ENCODE results near the gene RANGAP1.

The RANGAP1 gene

GRCh38 chr22:41248758-41249157 is 37.2 kb downstream of the RANGAP1 start:
- peaks cover 33% of the 10 kb centered on the region for H3K36me3 Mint-ChIP-seq (ENCODE audit: insufficient read depth)
- H3K9me3 Mint-ChIP-seq, result no peaks in the 10 kb centered on the region

GRCh38 chr22:41248314-41248713 is 37.7 kb downstream of the RANGAP1 start:
- Mint-ChIP-seq H3K4me3 (no peak overlapping the region), H3K4me1 (no peaks in the 10 kb centered on the region), H3K27ac (ENCODE audit: low read depth) (no peak overlapping the region), H3K27me3 (no peaks in the 10 kb centered on the region), H3K9me3 (no peaks in the 10 kb centered on the region), H3K36me3 (ENCODE audit: insufficient read depth) (peaks cover 31% of the 10 kb centered on the region)
- ATAC-seq (replicated peaks; ENCODE audit: extremely low read depth, poor library complexity, severe bottlenecking) (no peak), DNase-seq (ENCODE audit: low spot score in 2 of 2) (no peak)

More at GRCh38 chr22:41248758-41249157, 37.2 kb downstream of the RANGAP1 start:
- DNase-seq (ENCODE audit: low spot score in 2 of 2) (no peak), ATAC-seq (replicated peaks; ENCODE audit: extremely low read depth, poor library complexity, severe bottlenecking) (no peak)
- Mint-ChIP-seq H3K4me3 (no peak overlapping the region), H3K27ac (ENCODE audit: low read depth) (no peak overlapping the region), H3K4me1 (no peaks in the 10 kb centered on the region), H3K27me3 (no peaks in the 10 kb centered on the region)

GRCh38 chr22:41247703-41248102 is 38.3 kb downstream of the RANGAP1 start:
- ATAC-seq (replicated peaks; ENCODE audit: extremely low read depth, poor library complexity, severe bottlenecking) (no peak), DNase-seq (ENCODE audit: low spot score in 2 of 2) (no peak)
- Mint-ChIP-seq H3K27me3 (no peaks in the 10 kb centered on the region), H3K4me3 (no peak overlapping the region), H3K36me3 (ENCODE audit: insufficient read depth) (peaks cover 26% of the 10 kb centered on the region), H3K27ac (ENCODE audit: low read depth) (no peak overlapping the region), H3K4me1 (no peaks in the 10 kb centered on the region), H3K9me3 (no peaks in the 10 kb centered on the region)

- Mint-ChIP-seq H3K36me3 (ENCODE audit: insufficient read depth) (peaks cover 21% of the 10 kb centered on the region), H3K9me3 (no peaks in the 10 kb centered on the region), H3K4me1 (no peaks in the 10 kb centered on the region), H3K27me3 (no peaks in the 10 kb centered on the region), H3K4me3 (no peak overlapping the region), H3K27ac (ENCODE audit: low read depth) (no peak overlapping the region)
- no peak for ATAC-seq (replicated peaks; ENCODE audit: extremely low read depth, poor library complexity, severe bottlenecking)
- no peak for DNase-seq (ENCODE audit: low spot score in 2 of 2)
Measured at GRCh38 chr22:41245917-41246499, 40.0 kb downstream of the RANGAP1 start.

- no peak for DNase-seq (ENCODE audit: low spot score in 2 of 2)
- Mint-ChIP-seq H3K36me3 (ENCODE audit: insufficient read depth) (peaks cover 19% of the 10 kb centered on the region), H3K4me1 (peaks cover 6% of the 10 kb centered on the region)
Measured at GRCh38 chr22:41243361-41243760, 42.6 kb downstream of the RANGAP1 start.

GRCh38 chr22:41242396-41243117 is 43.4 kb downstream of the RANGAP1 start:
- Mint-ChIP-seq H3K4me3 (no peak overlapping the region), H3K27me3 (no peaks in the 10 kb centered on the region), H3K4me1 (peaks cover 6% of the 10 kb centered on the region), H3K36me3 (ENCODE audit: insufficient read depth) (peaks cover 18% of the 10 kb centered on the region), H3K27ac (ENCODE audit: low read depth) (no peak overlapping the region), H3K9me3 (no peaks in the 10 kb centered on the region)
- DNase-seq (ENCODE audit: low spot score in 2 of 2), result no peak
- no peak for ATAC-seq (replicated peaks; ENCODE audit: extremely low read depth, poor library complexity, severe bottlenecking)

More at GRCh38 chr22:41243361-41243760, 42.6 kb downstream of the RANGAP1 start:
- H3K9me3 Mint-ChIP-seq, result no peaks in the 10 kb centered on the region
- H3K27me3 Mint-ChIP-seq, result no peaks in the 10 kb centered on the region
- H3K27ac Mint-ChIP-seq (ENCODE audit: low read depth), result no peak overlapping the region
- no peak overlapping the region for H3K4me3 Mint-ChIP-seq
- no peak for ATAC-seq (replicated peaks; ENCODE audit: extremely low read depth, poor library complexity, severe bottlenecking)

GRCh38 chr22:41241133-41241676 is 44.8 kb downstream of the RANGAP1 start:
- no peak overlapping the region for H3K27ac Mint-ChIP-seq (ENCODE audit: low read depth)
- H3K9me3 Mint-ChIP-seq, result no peaks in the 10 kb centered on the region
- ATAC-seq (replicated peaks; ENCODE audit: extremely low read depth, poor library complexity, severe bottlenecking), result no peak
- H3K4me1 Mint-ChIP-seq, result peaks cover 11% of the 10 kb centered on the region
- no peak overlapping the region for H3K4me3 Mint-ChIP-seq
- H3K27me3 Mint-ChIP-seq, result no peaks in the 10 kb centered on the region
- DNase-seq (ENCODE audit: low spot score in 2 of 2), result no peak
- peaks cover 11% of the 10 kb centered on the region for H3K36me3 Mint-ChIP-seq (ENCODE audit: insufficient read depth)

GRCh38 chr22:41240377-41241132 is 45.4 kb downstream of the RANGAP1 start, which contains the start of gene CHADL:
Gene CHADL, minus strand, starts transcription at chr22:41240931. Its CDS starts 50 bp downstream, at chr22:41240881.
- H3K4me1 Mint-ChIP-seq, result peaks cover 11% of the 10 kb centered on the region
- ATAC-seq (replicated peaks; ENCODE audit: extremely low read depth, poor library complexity, severe bottlenecking), result no peak
- H3K36me3 Mint-ChIP-seq (ENCODE audit: insufficient read depth), result peaks cover 11% of the 10 kb centered on the region
- H3K4me3 Mint-ChIP-seq, result peak within 1 kb of the TSS; percentile 44
- H3K27me3 Mint-ChIP-seq, result no peaks in the 10 kb centered on the region
- no peak within 1 kb of the TSS for H3K27ac Mint-ChIP-seq (ENCODE audit: low read depth)
- no peak for DNase-seq (ENCODE audit: low spot score in 2 of 2)
- no peaks in the 10 kb centered on the region for H3K9me3 Mint-ChIP-seq

- Mint-ChIP-seq H3K4me1 (peaks cover 11% of the 10 kb centered on the region), H3K27ac (ENCODE audit: low read depth) (peak overlapping the region; percentile 6), H3K9me3 (no peaks in the 10 kb centered on the region), H3K36me3 (ENCODE audit: insufficient read depth) (peaks cover 9% of the 10 kb centered on the region), H3K27me3 (no peaks in the 10 kb centered on the region), H3K4me3 (peak overlapping the region; percentile 71)
- DNase-seq (ENCODE audit: low spot score in 2 of 2) (no peak), ATAC-seq (replicated peaks; ENCODE audit: extremely low read depth, poor library complexity, severe bottlenecking) (no peak)
Measured at GRCh38 chr22:41239443-41240128, 46.4 kb downstream of the RANGAP1 start.

GRCh38 chr22:41238570-41239442 is 47.2 kb downstream of the RANGAP1 start:
- H3K27ac Mint-ChIP-seq (ENCODE audit: low read depth), result peak overlapping the region; percentile 6
- DNase-seq (ENCODE audit: low spot score in 2 of 2), result no peak
- peaks cover 11% of the 10 kb centered on the region for H3K4me1 Mint-ChIP-seq
- H3K4me3 Mint-ChIP-seq, result peak overlapping the region; percentile 71
- H3K27me3 Mint-ChIP-seq, result no peaks in the 10 kb centered on the region
- peaks cover 7% of the 10 kb centered on the region for H3K36me3 Mint-ChIP-seq (ENCODE audit: insufficient read depth)
- no peaks in the 10 kb centered on the region for H3K9me3 Mint-ChIP-seq
- ATAC-seq (replicated peaks; ENCODE audit: extremely low read depth, poor library complexity, severe bottlenecking), result no peak

GRCh38 chr22:41237707-41238569 is 48.0 kb downstream of the RANGAP1 start:
- Mint-ChIP-seq H3K27me3 (no peaks in the 10 kb centered on the region), H3K4me1 (peaks cover 11% of the 10 kb centered on the region), H3K9me3 (no peaks in the 10 kb centered on the region), H3K4me3 (peak overlapping the region; percentile 71), H3K27ac (ENCODE audit: low read depth) (no peak overlapping the region), H3K36me3 (ENCODE audit: insufficient read depth) (peaks cover 5% of the 10 kb centered on the region)
- peak; percentile 67 to 75 for DNase-seq (ENCODE audit: low spot score in 2 of 2)
- ATAC-seq (replicated peaks; ENCODE audit: extremely low read depth, poor library complexity, severe bottlenecking), result peak; percentile 92
